HEK293 (cell line): Measurements from ENCODE around the gene TENT4A.

Experiments used
- ZNF121 ChIP-seq: fragments of 450-650 bp; formaldehyde crosslinking; IDR thresholded peaks from 2 replicates; pipeline ENCODE4 v1.5.1; 2016; ENCODE audit warnings: missing biosample characterization, missing genetic modification characterization
- ZNF266 ChIP-seq: fragments of 450-650 bp; formaldehyde crosslinking; IDR thresholded peaks from 2 replicates; pipeline ENCODE4 v1.5.1; 2016; ENCODE audit warnings: missing biosample characterization, missing genetic modification characterization, low read depth
- ZNF501 ChIP-seq: fragments of 450-650 bp; formaldehyde crosslinking; IDR thresholded peaks from 2 replicates; pipeline ENCODE4 v1.5.1; 2016; ENCODE audit warnings: missing biosample characterization, missing genetic modification characterization
- ZNF629 ChIP-seq: fragments of 450-650 bp; formaldehyde crosslinking; IDR thresholded peaks from 2 replicates; pipeline ENCODE4 v1.5.1; 2017; ENCODE audit warnings: missing biosample characterization, missing genetic modification characterization
- TF ChIP-seq, protein P1 (sequence below): fragments of 450-650 bp; formaldehyde crosslinking; IDR thresholded peaks from 2 replicates; pipeline ENCODE4 v1.5.1; 2016; ENCODE audit warnings: missing biosample characterization, missing genetic modification characterization, borderline replicate concordance
- TF ChIP-seq, protein P2 (sequence below): fragments of 450-650 bp; formaldehyde crosslinking; IDR thresholded peaks from 2 replicates; pipeline ENCODE4 v1.5.1; 2016; ENCODE audit warnings: missing biosample characterization, missing genetic modification characterization

DNA sequence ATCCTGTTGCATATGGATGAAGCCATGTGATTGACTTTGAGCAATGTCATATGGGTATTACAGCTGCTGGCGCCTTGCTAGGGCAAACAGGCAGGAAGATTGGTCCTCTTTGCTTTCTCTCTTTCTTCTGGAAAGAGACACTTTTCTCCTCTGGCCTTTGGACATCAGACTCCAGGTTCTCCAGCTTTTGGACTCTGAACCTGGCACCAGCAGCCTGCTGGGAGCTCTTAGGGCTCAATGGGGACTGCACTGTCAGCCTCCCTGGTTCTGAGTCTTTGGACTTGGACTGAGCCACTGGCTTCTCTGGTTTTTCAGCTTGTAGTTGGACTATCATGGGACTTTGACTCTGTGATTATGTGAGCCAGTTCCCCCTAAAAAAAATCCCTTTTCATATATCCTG, 34.8 kb upstream of the TENT4A start:
- TF ChIP-seq ZNF501 (tag by site-specific recombination) (no peak), ZNF121 (tag by site-specific recombination) (no peak), ZNF629 (no peak), ZNF266 (tag by site-specific recombination) (no peak)
- TF ChIP-seq, protein P1, sequence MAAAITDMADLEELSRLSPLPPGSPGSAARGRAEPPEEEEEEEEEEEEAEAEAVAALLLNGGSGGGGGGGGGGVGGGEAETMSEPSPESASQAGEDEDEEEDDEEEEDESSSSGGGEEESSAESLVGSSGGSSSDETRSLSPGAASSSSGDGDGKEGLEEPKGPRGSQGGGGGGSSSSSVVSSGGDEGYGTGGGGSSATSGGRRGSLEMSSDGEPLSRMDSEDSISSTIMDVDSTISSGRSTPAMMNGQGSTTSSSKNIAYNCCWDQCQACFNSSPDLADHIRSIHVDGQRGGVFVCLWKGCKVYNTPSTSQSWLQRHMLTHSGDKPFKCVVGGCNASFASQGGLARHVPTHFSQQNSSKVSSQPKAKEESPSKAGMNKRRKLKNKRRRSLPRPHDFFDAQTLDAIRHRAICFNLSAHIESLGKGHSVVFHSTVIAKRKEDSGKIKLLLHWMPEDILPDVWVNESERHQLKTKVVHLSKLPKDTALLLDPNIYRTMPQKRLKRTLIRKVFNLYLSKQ (tag by site-specific recombination): no peak
- TF ChIP-seq, protein P2, sequence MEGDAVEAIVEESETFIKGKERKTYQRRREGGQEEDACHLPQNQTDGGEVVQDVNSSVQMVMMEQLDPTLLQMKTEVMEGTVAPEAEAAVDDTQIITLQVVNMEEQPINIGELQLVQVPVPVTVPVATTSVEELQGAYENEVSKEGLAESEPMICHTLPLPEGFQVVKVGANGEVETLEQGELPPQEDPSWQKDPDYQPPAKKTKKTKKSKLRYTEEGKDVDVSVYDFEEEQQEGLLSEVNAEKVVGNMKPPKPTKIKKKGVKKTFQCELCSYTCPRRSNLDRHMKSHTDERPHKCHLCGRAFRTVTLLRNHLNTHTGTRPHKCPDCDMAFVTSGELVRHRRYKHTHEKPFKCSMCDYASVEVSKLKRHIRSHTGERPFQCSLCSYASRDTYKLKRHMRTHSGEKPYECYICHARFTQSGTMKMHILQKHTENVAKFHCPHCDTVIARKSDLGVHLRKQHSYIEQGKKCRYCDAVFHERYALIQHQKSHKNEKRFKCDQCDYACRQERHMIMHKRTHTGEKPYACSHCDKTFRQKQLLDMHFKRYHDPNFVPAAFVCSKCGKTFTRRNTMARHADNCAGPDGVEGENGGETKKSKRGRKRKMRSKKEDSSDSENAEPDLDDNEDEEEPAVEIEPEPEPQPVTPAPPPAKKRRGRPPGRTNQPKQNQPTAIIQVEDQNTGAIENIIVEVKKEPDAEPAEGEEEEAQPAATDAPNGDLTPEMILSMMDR (tag by site-specific recombination): no peak
